Left ventricle myocardium inferior (tissue), 1 donor: ENCODE data around the gene AFAP1L1. TPM values are rescaled to one million over a fixed set of nuclear protein-coding genes. Genes with fewer than 3 reads are reported as not detected.

ENCODE experiments used
- DNase-seq: peaks from one replicate; pipeline ENCODE4 v3.0.0-alpha.2; 2020
- H3K27ac ChIP-seq: fragments of 200-600 bp; replicated peaks from 2 replicates; pipeline ENCODE4 v1.8.0; 2021
- H3K27me3 ChIP-seq: fragments of 200-600 bp; 2 replicates; pipeline ENCODE4 v1.8.0; 2021; ENCODE audit warnings: low read depth
- H3K36me3 ChIP-seq: fragments of 200-600 bp; 2 replicates; pipeline ENCODE4 v1.8.0; 2021
- H3K4me1 ChIP-seq: fragments of 200-600 bp; 2 replicates; pipeline ENCODE4 v1.8.0; 2021
- H3K4me3 ChIP-seq: fragments of 200-600 bp; 2 replicates; pipeline ENCODE4 v1.8.0; 2021; ENCODE audit warnings: mild to moderate bottlenecking, moderate library complexity
- H3K9me3 ChIP-seq: fragments of 200-600 bp; replicated peaks from 2 replicates; pipeline ENCODE4 v1.8.0; 2021
- intact Hi-C: fragments of 100-400 bp; cut with micrococcal nuclease; formaldehyde crosslinking; loops from one replicate; pipeline ENCODE4 v1.11.0; 2022
- total RNA-seq: library from RNA; stranded (reverse); fragmentation: NEBNext Ultra II Directional; extraction: Animal tissue kit (Norgen Biotek cat#: 25700); gene quantifications from one replicate; pipeline ENCODE4 v1.2.1, GENCODE V29; 2021
- TF ChIP-seq, protein P1 (sequence below): fragments of 200-600 bp; IDR thresholded peaks from 2 replicates; pipeline ENCODE4 v1.8.0; 2021; ENCODE audit warnings: antibody characterized with exemption, mild to moderate bottlenecking, borderline replicate concordance
- donor health status: DM: no; HTN: yes; CAD: no; lungs with severe emphysema.

The AFAP1L1 gene
- total RNA-seq, 1 donor from 2014 or later = 40.6 TPM

DNA sequence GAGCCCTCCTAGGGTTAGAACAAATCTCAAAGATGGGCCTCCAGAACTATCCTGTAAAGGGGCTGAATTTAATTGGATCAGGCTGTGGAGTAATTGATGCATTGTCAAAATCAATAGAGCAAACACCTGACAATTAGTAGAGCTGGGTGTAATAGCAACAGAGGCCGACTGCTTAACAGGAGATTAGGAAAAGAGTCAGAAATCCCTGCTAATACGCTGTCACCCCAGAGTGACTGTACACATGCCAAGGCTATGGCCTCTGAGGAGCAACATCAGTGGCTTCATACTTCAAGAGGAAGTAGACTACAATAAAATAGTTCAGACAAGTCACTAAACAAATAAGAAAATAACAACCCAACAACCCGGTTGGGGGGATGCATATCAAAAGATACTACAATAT is 55.0 kb downstream of the AFAP1L1 start:
- Histone ChIP-seq H3K27me3 (no peaks in the 10 kb centered on the region), H3K4me1 (peaks cover 33% of the 10 kb centered on the region), H3K4me3 (no peak overlapping the region), H3K9me3 (no peaks in the 10 kb centered on the region), H3K27ac (no peak overlapping the region), H3K36me3 (peaks cover 92% of the 10 kb centered on the region)
- no peak for DNase-seq
- intact Hi-C loops = no loop called here
- TF ChIP-seq, protein P1, sequence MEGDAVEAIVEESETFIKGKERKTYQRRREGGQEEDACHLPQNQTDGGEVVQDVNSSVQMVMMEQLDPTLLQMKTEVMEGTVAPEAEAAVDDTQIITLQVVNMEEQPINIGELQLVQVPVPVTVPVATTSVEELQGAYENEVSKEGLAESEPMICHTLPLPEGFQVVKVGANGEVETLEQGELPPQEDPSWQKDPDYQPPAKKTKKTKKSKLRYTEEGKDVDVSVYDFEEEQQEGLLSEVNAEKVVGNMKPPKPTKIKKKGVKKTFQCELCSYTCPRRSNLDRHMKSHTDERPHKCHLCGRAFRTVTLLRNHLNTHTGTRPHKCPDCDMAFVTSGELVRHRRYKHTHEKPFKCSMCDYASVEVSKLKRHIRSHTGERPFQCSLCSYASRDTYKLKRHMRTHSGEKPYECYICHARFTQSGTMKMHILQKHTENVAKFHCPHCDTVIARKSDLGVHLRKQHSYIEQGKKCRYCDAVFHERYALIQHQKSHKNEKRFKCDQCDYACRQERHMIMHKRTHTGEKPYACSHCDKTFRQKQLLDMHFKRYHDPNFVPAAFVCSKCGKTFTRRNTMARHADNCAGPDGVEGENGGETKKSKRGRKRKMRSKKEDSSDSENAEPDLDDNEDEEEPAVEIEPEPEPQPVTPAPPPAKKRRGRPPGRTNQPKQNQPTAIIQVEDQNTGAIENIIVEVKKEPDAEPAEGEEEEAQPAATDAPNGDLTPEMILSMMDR = no peak

DNA sequence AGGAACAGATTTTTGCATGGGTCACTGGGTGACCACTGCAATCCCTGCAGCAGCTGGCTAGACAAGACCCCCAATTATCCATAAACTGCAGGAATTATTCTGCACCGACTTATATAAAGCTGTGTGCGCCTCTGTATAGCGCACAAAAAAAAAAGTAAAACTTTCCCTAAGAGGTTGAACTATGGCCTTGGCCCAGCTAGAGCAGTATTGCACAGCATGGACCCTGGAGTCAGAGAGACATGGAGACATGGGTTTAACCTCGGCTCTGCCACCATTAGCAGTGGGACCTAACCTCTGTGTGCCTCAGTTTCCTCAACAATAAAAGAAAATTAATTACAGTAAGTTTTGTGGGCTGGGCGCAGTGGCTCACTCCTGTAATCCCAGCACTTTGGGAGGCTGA is 56.5 kb downstream of the AFAP1L1 start:
- no peak overlapping the region for H3K4me3 ChIP-seq
- intact Hi-C loops = no loop called here
- no peak for DNase-seq
- H3K4me1 ChIP-seq = peaks cover 18% of the 10 kb centered on the region
- H3K27ac ChIP-seq = no peak overlapping the region
- TF ChIP-seq, protein P1 = no peak
- H3K9me3 ChIP-seq = no peaks in the 10 kb centered on the region
- no peaks in the 10 kb centered on the region for H3K27me3 ChIP-seq
- H3K36me3 ChIP-seq = peaks cover 93% of the 10 kb centered on the region

DNA sequence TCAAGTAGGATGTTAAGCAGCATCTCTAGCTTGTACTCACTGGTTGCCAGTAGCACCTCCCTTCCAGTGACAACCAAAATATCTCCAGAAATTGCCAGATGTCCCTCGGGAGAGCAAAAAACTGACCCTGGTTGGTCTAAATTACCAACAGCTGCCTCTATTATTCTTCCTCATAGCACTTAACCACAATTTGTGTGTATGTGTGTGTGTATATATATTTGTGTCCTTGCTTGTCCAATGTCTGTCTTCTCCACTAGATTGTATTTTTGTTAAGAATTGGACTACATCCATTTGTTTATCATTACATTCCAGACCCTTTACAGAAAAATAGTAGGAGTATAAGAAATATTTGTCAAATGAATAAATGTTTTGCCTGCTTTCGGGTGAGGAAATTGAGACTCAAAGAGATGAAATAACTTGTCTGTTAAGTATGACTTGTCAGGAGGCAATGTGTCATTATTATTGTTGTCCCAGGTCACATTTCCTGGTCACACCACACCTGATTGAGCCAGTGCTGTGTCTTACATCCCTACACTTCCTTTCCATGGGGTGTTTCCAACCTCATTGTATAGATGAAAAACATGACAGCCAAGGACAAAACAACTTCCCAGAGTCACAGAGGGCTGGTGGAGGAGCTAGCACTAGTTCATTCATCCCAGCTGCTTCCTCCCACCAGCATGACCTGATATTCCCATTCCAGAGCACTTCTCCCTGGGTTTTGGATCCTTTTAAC is 62.2 kb downstream of the AFAP1L1 start:
- Histone ChIP-seq H3K27me3 (no peaks in the 10 kb centered on the region), H3K4me1 (peaks cover 12% of the 10 kb centered on the region), H3K27ac (peak overlapping the region; percentile 23), H3K36me3 (peaks cover 95% of the 10 kb centered on the region), H3K9me3 (no peaks in the 10 kb centered on the region), H3K4me3 (no peak overlapping the region)
- DNase-seq = no peak
- TF ChIP-seq, protein P1 = no peak
- intact Hi-C loops = no loop called here

DNA sequence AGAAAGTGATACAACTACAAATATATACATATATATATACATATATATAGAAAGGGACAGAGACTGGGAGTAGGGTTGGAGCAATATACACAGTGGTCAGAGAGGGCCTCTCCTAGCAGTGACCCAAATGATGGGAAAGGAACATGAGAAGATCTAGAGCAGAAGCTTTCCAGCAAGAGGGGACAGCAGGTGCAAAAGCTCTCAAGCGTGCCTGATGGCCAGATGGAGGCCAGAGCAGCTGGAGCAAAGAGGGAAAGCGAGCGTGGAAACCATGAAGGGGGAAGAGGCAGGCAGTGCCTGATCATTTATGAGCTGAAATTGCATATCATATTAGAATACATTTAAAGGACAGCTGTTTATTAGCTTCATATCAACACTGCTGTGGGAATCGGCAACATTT is 66.1 kb downstream of the AFAP1L1 start:
- H3K4me3 ChIP-seq = no peak overlapping the region
- intact Hi-C loops = no loop called here
- H3K9me3 ChIP-seq = no peaks in the 10 kb centered on the region
- no peak overlapping the region for H3K27ac ChIP-seq
- no peaks in the 10 kb centered on the region for H3K27me3 ChIP-seq
- DNase-seq = no peak
- peaks cover 12% of the 10 kb centered on the region for H3K4me1 ChIP-seq
- H3K36me3 ChIP-seq = peaks cover 90% of the 10 kb centered on the region
- TF ChIP-seq, protein P1 = no peak

DNA sequence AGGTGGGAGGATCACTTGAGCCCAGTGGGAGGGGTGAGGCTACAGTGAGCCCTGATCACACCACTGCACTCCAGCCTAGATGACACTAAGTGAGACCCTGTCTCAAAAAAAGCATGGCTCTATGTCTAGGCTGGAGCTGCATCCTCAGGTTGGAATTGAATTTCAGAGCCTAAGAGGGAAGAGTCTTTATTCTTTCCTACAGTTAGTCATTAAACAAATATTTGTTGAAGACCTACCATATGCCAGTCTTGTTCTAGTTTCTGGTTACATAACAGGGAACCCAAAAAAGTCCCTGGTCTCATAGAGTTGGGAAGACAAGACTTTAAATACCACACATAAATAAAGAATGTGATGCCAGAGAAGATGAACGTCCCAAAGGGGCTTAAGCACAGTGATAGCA is 66.7 kb downstream of the AFAP1L1 start:
- H3K27ac ChIP-seq = no peak overlapping the region
- H3K27me3 ChIP-seq = no peaks in the 10 kb centered on the region
- no peak for DNase-seq
- H3K4me1 ChIP-seq = peaks cover 12% of the 10 kb centered on the region
- H3K9me3 ChIP-seq = no peaks in the 10 kb centered on the region
- peaks cover 84% of the 10 kb centered on the region for H3K36me3 ChIP-seq
- no peak overlapping the region for H3K4me3 ChIP-seq
- TF ChIP-seq, protein P1 = no peak
- intact Hi-C loops = no loop called here
